ENCODE measurements around the gene ARHGEF11. TPM values are rescaled to one million over a fixed set of nuclear protein-coding genes. Genes with fewer than 3 reads are reported as not detected.

Gene ARHGEF11
- total RNA-seq, 6 experiments from 2014 or later = 21.3 to 24.8 (median 22.4) TPM

GRCh38 chr1:157047062-157047410 is 1.5 kb upstream of the ARHGEF11 start:
- H3K36me3 Mint-ChIP-seq (ENCODE audit: low read depth) = peaks cover 5% of the 10 kb centered on the region
- no peak overlapping the region for H3K27ac Mint-ChIP-seq
- no peak for DNase-seq
- H3K4me1 Mint-ChIP-seq (ENCODE audit: low read depth) = peaks cover 39% of the 10 kb centered on the region
- no peak for TF ChIP-seq CTCF (IDR thresholded peaks at IDR 0.05)
- peaks cover 10% of the 10 kb centered on the region for H3K9me3 Mint-ChIP-seq
- no peak overlapping the region for H3K4me3 Mint-ChIP-seq
- H3K27me3 Mint-ChIP-seq (ENCODE audit: insufficient read depth) = peaks cover 8% of the 10 kb centered on the region

GRCh38 chr1:157044326-157044725 is 1.2 kb downstream of the ARHGEF11 start:
- Mint-ChIP-seq H3K27ac (peak overlapping the region; percentile 90), H3K36me3 (ENCODE audit: low read depth) (no peaks in the 10 kb centered on the region; the same call in 1 of the 2 replicates), H3K4me3 (peak overlapping the region; percentile 93), H3K4me1 (ENCODE audit: low read depth) (peaks cover 64% of the 10 kb centered on the region), H3K9me3 (no peaks in the 10 kb centered on the region), H3K27me3 (ENCODE audit: insufficient read depth) (no peaks in the 10 kb centered on the region; the same call in 1 of the 2 replicates)
- no peak for TF ChIP-seq CTCF (IDR thresholded peaks at IDR 0.05)
- DNase-seq = no peak

- Mint-ChIP-seq H3K27me3 (ENCODE audit: insufficient read depth) (no peaks in the 10 kb centered on the region), H3K4me3 (peak overlapping the region; percentile 93), H3K4me1 (ENCODE audit: low read depth) (peaks cover 70% of the 10 kb centered on the region), H3K9me3 (no peaks in the 10 kb centered on the region), H3K27ac (peak overlapping the region; percentile 90; the same call in 1 of the 2 replicates), H3K36me3 (ENCODE audit: low read depth) (no peaks in the 10 kb centered on the region; the same call in 1 of the 2 replicates)
- no peak for TF ChIP-seq CTCF (IDR thresholded peaks at IDR 0.05)
- no peak for DNase-seq
Measured at GRCh38 chr1:157043685-157044084, 1.9 kb downstream of the ARHGEF11 start.

- no peak for DNase-seq
- no peak for TF ChIP-seq CTCF (IDR thresholded peaks at IDR 0.05)
- H3K4me3 Mint-ChIP-seq = peak overlapping the region; percentile 93
- peaks cover 74% of the 10 kb centered on the region for H3K4me1 Mint-ChIP-seq (ENCODE audit: low read depth)
- H3K9me3 Mint-ChIP-seq = no peaks in the 10 kb centered on the region
- no peak overlapping the region; the same call in 1 of the 2 replicates for H3K27ac Mint-ChIP-seq
- H3K36me3 Mint-ChIP-seq (ENCODE audit: low read depth) = no peaks in the 10 kb centered on the region; the same call in 1 of the 2 replicates
- H3K27me3 Mint-ChIP-seq (ENCODE audit: insufficient read depth) = no peaks in the 10 kb centered on the region
Measured at GRCh38 chr1:157042846-157043245, 2.7 kb downstream of the ARHGEF11 start.

- Mint-ChIP-seq H3K4me3 (no peak overlapping the region), H3K27me3 (ENCODE audit: insufficient read depth) (no peaks in the 10 kb centered on the region), H3K4me1 (ENCODE audit: low read depth) (peaks cover 68% of the 10 kb centered on the region), H3K9me3 (no peaks in the 10 kb centered on the region), H3K27ac (0 out of 2 replicates have a peak overlapping the region, but pooled peaks have one; percentile 22), H3K36me3 (ENCODE audit: low read depth) (no peaks in the 10 kb centered on the region; the same call in 1 of the 2 replicates)
- TF ChIP-seq CTCF (IDR thresholded peaks at IDR 0.05) = no peak
- peak; percentile 49 for DNase-seq
Measured at GRCh38 chr1:157040802-157041201, 4.7 kb downstream of the ARHGEF11 start.

- Mint-ChIP-seq H3K9me3 (no peaks in the 10 kb centered on the region), H3K36me3 (ENCODE audit: low read depth) (no peaks in the 10 kb centered on the region; the same call in 1 of the 2 replicates), H3K4me1 (ENCODE audit: low read depth) (peaks cover 26% of the 10 kb centered on the region), H3K4me3 (no peak overlapping the region), H3K27me3 (ENCODE audit: insufficient read depth) (no peaks in the 10 kb centered on the region), H3K27ac (no peak overlapping the region)
- DNase-seq = no peak
- no peak for TF ChIP-seq CTCF (IDR thresholded peaks at IDR 0.05)
Measured at GRCh38 chr1:157035121-157035520, 10.4 kb downstream of the ARHGEF11 start.
